ENCODE data around the gene KIAA0930.

DNA sequence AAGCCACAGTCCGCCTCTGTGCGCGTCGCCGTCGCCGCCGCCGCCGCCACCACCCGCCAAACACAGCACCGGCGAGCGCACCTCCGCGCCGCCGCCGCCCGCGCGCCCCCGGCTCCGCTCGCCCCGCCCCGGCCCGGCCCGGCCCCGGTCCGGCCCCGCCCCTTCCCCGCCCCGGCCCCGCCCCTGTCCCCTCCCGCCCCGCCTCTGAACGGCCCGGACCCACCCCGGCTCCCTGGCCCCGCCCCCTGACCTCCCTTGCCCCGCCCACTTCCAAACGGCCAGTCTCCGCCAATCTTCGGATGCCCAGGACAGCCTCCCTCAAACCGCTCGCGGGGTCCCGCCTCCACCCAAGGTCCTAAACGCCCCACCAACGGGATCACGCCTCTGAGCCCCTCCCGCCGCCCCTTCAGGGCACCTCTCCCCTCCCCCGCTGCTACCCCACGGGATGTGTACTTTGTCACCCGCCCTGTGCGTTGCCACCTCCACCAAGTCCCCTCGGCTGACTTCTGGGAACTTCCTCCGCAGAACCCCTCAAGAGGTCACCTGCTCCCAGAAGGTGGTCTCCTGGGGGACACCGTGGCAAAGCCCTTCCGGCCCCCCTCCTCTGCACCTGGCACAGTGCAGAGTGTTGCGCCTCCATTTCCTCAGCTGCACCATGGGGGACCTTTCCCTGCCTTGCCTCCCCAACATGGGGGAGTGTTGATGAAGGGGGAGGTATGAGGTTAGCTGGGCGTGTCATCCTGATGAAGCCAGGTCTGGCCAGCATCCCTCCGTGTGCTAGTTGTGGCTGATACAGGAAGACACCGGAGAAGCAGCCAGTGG lies at the start of gene KIAA0930:
- TF ChIP-seq, protein P1, sequence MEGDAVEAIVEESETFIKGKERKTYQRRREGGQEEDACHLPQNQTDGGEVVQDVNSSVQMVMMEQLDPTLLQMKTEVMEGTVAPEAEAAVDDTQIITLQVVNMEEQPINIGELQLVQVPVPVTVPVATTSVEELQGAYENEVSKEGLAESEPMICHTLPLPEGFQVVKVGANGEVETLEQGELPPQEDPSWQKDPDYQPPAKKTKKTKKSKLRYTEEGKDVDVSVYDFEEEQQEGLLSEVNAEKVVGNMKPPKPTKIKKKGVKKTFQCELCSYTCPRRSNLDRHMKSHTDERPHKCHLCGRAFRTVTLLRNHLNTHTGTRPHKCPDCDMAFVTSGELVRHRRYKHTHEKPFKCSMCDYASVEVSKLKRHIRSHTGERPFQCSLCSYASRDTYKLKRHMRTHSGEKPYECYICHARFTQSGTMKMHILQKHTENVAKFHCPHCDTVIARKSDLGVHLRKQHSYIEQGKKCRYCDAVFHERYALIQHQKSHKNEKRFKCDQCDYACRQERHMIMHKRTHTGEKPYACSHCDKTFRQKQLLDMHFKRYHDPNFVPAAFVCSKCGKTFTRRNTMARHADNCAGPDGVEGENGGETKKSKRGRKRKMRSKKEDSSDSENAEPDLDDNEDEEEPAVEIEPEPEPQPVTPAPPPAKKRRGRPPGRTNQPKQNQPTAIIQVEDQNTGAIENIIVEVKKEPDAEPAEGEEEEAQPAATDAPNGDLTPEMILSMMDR (IDR thresholded peaks at IDR 0.05): no peak
- TF ChIP-seq POLR2A (IDR thresholded peaks at IDR 0.05): peak; percentile 38

Data from right lobe of liver (tissue), 4 donors.